DMS153 treated with DMSO at 0.1 percent for 48 hours (cell line): Measurements from ENCODE around the gene GRM2.

ENCODE experiments used
- DNase-seq: peaks from one replicate; lab custom pipeline; 2025; ENCODE audit not compliant: unreplicated experiment; lab: John Stamatoyannopoulos, UW

GRM2 gene

GRCh38 chr3:51704511-51704950 lies 2.3 kb upstream of the GRM2 start:
- DNase-seq, result no peak

DNA sequence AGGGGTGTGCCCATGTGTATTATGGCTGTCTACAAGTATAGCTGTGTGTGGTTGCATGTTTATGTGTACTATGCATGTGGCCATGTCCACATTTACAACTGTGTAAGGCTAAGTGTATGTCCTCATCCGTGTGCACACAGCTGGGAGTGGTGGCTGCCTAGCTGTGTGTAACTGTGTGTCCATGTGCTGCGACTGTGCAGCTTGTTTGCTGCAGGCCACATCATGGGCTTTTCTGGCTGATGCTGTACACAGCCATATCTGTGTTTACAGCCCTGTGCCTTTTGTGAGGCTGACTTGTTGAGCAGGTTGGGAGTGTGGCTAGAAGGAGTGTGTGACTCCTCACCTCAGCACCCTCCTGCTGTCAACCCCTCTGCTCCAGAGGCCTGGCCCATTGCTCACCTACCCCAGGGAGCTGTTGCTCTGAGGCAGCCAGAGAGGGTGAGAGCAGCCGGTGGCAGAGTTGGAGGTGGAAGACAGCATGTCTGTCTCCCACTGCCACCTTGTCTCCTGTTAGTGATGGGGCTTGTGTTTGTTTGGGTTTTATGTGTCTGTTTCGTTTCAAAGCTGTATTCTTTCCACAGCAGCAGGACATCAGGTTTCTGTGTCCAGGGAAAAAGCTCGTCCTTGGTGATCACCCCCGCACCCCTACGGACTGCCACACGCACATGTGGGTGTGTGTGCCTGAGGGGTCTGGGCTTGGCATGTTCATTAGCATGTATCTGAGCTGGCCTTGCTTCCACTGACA lies 1.4 kb upstream of the GRM2 start:
- no peak for DNase-seq

GRCh38 chr3:51706021-51706485 lies 815 bp upstream of the GRM2 start:
- no peak for DNase-seq

GRCh38 chr3:51708216-51708845 lies 1.5 kb downstream of the GRM2 start:
- DNase-seq, result no peak

DNA sequence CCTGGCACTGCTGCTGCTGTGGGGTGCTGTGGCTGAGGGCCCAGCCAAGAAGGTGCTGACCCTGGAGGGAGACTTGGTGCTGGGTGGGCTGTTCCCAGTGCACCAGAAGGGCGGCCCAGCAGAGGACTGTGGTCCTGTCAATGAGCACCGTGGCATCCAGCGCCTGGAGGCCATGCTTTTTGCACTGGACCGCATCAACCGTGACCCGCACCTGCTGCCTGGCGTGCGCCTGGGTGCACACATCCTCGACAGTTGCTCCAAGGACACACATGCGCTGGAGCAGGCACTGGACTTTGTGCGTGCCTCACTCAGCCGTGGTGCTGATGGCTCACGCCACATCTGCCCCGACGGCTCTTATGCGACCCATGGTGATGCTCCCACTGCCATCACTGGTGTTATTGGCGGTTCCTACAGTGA lies 2.1 kb downstream of the GRM2 start:
- no peak for DNase-seq

DNA sequence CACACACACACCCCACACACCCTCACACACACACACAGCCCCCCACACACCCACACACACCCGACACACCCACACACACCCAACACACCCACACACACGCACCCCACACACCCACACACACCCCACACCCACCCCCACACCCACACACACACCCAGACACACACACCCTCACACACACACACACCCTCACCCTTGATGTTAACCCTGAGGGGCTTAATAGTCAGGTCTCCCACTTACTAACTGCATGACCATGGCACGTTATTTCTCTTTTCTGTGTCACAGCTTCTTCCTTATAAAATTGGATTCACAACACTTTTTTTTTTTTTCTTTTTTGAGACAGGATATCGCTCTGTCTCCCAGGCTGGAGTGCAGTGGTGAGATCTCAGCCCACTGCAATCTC lies 2.8 kb downstream of the GRM2 start:
- DNase-seq, result no peak

DNA sequence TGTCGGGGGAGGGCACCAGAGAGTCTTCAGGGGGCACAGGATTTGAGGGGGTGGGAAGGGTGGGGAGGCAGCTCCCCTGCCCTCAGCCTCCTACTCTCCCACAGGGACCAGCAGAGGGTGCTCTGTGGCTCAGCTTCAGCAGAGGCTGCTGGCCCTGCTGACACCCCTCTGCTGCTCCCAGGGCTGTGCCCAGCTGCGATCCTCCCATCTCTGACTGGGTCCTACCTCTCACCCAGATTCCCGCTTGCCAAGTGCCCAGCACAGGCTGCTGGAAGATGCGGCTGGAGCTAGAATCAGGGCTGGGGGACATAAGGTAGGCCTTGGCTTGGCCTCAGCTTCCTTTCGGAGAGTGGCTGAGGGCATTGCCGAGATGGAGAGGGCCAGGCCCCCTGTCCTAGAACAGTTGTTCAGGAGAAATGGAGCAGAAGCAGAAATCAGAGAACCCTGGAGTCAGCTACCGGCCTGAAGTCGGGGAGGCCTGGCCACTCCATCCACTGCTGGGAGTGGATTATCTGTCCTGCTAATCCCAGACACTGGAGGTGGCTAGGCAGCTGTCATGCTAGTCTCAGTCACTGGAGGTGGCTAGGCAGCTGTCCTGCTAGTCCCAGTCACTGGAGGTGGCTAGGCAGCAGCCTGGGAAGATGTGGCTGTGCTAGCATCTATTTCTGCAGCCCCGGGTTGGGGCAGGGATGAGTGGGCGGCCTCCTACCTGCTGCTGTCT lies 3.9 kb downstream of the GRM2 start:
- DNase-seq, result no peak

DNA sequence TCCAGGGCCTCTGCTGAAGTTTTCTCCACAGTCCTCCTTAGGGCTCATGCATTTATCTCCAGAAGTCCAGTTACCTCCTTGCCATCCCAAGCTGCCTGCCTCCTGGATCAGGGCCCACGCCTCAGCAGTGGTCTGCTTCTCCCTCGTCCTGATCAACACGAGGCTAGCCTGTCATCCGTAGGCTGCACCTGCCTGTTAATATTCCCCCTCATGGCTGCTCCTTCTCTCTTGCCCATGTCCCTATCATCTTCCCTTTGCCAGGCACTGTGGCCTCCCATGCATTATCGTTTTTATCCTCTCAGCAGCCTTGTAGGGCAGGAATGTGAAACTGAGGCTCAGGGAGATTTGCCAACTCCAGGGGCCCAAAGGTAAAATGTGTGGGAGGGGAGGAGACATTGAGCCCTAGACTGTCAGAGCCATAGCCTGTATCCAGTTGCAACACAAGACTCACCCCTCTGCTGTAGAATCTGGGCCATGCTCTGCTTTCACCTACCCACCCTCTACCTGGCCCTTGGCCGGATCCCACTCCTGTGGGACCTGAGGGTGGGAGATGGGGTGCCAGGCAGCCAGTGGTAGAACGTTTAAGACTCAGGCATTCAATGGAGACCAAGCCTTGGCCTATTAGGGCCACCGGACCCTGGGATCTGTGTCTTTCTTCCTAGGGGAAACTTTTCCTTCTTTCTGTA lies 4.6 kb downstream of the GRM2 start:
- DNase-seq, result no peak

DNA sequence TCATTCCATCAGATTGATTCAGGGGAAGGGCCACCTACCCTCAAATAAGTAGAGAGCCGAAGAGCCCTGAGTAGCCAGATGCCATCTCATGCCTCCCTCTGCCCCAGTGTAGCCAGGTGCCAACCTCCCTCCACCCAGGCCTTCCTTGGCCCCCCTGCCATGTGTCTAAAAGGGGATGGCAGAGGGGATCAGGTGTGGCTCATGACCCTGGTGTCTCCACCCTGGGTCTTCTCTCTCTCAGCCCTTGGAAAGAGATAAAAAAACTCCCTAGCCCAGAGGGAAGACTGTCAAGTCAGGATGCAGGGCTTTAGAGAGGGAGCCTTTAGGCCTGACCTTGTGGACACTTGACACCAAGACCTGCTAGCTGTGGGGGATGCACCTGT lies 5.2 kb downstream of the GRM2 start:
- no peak for DNase-seq

- DNase-seq, result no peak
Observed at GRCh38 chr3:51712511-51712931, 5.7 kb downstream of the GRM2 start.

GRCh38 chr3:51712963-51713362 lies 6.1 kb downstream of the GRM2 start:
- no peak for DNase-seq

DNA sequence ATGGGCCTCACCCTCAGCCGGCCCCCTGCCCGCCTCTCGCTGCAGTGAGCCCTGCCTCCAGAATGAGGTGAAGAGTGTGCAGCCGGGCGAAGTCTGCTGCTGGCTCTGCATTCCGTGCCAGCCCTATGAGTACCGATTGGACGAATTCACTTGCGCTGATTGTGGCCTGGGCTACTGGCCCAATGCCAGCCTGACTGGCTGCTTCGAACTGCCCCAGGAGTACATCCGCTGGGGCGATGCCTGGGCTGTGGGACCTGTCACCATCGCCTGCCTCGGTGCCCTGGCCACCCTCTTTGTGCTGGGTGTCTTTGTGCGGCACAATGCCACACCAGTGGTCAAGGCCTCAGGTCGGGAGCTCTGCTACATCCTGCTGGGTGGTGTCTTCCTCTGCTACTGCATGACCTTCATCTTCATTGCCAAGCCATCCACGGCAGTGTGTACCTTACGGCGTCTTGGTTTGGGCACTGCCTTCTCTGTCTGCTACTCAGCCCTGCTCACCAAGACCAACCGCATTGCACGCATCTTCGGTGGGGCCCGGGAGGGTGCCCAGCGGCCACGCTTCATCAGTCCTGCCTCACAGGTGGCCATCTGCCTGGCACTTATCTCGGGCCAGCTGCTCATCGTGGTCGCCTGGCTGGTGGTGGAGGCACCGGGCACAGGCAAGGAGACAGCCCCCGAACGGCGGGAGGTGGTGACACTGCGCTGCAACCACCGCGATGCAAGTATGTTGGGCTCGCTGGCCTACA lies 8.5 kb downstream of the GRM2 start:
- no peak for DNase-seq

DNA sequence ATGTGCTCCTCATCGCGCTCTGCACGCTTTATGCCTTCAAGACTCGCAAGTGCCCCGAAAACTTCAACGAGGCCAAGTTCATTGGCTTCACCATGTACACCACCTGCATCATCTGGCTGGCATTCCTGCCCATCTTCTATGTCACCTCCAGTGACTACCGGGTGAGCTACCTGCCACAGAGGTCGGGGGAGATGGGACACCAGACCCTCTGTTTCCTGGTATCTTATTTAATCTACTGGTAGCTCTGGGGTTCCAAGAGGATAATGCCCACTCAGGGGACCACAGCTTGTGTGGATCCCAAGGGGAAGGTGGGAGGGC lies 9.1 kb downstream of the GRM2 start:
- DNase-seq, result no peak

- no peak for DNase-seq
Observed at GRCh38 chr3:51716805-51717204, 9.9 kb downstream of the GRM2 start.

- DNase-seq, result no peak
Observed at GRCh38 chr3:51717446-51717845, 10.6 kb downstream of the GRM2 start.

DNA sequence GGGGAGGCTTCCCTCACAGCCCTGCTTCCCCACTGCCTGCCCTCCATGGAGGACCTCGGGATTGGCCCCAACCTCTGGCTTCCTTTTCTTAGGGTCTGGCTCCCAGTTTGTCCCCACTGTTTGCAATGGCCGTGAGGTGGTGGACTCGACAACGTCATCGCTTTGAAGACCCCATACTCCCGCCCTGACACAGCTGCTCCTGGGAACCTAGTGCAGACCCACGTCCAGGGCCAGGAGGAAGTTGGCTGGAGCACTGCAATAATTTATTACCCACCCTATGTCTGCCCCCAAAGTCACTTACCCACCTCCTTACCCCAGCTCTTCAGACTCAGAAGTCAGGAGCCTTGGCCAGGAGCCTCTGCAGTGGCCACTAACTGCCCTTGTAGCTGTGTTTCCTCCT lies 11.1 kb downstream of the GRM2 start:
- DNase-seq, result no peak

- peak; percentile 16 for DNase-seq
Observed at GRCh38 chr3:51718547-51719409, 11.9 kb downstream of the GRM2 start.

GRCh38 chr3:51719410-51720025 lies 12.7 kb downstream of the GRM2 start:
- no peak for DNase-seq

- no peak for DNase-seq
Observed at GRCh38 chr3:51720292-51721061, 13.6 kb downstream of the GRM2 start.
